ENCODE data around the gene ZBTB46. TPM values are rescaled to one million over a fixed set of nuclear protein-coding genes. Genes with fewer than 3 reads are reported as not detected.

ZBTB46 gene
- total and polyA plus RNA-seq, 2 experiments from 2014 or later: 2.0 to 4.0 TPM

- Histone ChIP-seq H3K4me2 (no peak overlapping the region), H3K36me3 (replicated peaks; ENCODE audit: insufficient read depth, low read depth) (no peaks in the 10 kb centered on the region), H2AFZ (no peak overlapping the region), H3K4me3 (no peak overlapping the region), H3K27me3 (no peaks in the 10 kb centered on the region), H3K9me3 (ENCODE audit: low read depth) (no peaks in the 10 kb centered on the region), H3K9me2 (replicated peaks; ENCODE audit: insufficient read depth) (no peaks in the 10 kb centered on the region), H3K79me2 (no peaks in the 10 kb centered on the region), H3K4me1 (ENCODE audit: insufficient read depth) (no peaks in the 10 kb centered on the region), H3K27ac (no peak overlapping the region), H4K20me1 (ENCODE audit: insufficient read depth, poor library complexity, severe bottlenecking) (no peaks in the 10 kb centered on the region)
- 95% methylated on average over 16 of the region's 16 CpGs for WGBS (ENCODE audit: low lambda C conversion rate, missing lambda C conversion rate)
- no peak for DNase-seq (ENCODE audit: low spot score)
- TF ChIP-seq CTCF (IDR thresholded peaks at IDR 0.05; ENCODE audit: poor library complexity): no peak
- no peak for TF ChIP-seq EZH2 (IDR thresholded peaks at IDR 0.05; ENCODE audit: borderline replicate concordance)
- no peak for TF ChIP-seq EZH2phosphoT487 (IDR thresholded peaks at IDR 0.05; ENCODE audit: low read depth, severe bottlenecking, unreplicated experiment)
Observed at GRCh38 chr20:63787749-63788148, 43.3 kb downstream of the ZBTB46 start.

GRCh38 chr20:63787302-63787701 lies 43.8 kb downstream of the ZBTB46 start:
- Histone ChIP-seq H3K79me2 (no peaks in the 10 kb centered on the region), H2AFZ (no peak overlapping the region), H3K9me3 (ENCODE audit: low read depth) (no peaks in the 10 kb centered on the region), H3K9me2 (replicated peaks; ENCODE audit: insufficient read depth) (no peaks in the 10 kb centered on the region), H3K27ac (no peak overlapping the region), H4K20me1 (ENCODE audit: insufficient read depth, poor library complexity, severe bottlenecking) (no peaks in the 10 kb centered on the region), H3K4me2 (no peak overlapping the region), H3K27me3 (no peaks in the 10 kb centered on the region), H3K36me3 (replicated peaks; ENCODE audit: insufficient read depth, low read depth) (no peaks in the 10 kb centered on the region), H3K4me1 (ENCODE audit: insufficient read depth) (no peaks in the 10 kb centered on the region), H3K4me3 (no peak overlapping the region)
- TF ChIP-seq EZH2phosphoT487 (IDR thresholded peaks at IDR 0.05; ENCODE audit: low read depth, severe bottlenecking, unreplicated experiment) (no peak), CTCF (IDR thresholded peaks at IDR 0.05; ENCODE audit: poor library complexity) (no peak), EZH2 (IDR thresholded peaks at IDR 0.05; ENCODE audit: borderline replicate concordance) (no peak)
- 94% methylated on average over 11 of the region's 11 CpGs for WGBS (ENCODE audit: low lambda C conversion rate, missing lambda C conversion rate)
- no peak for DNase-seq (ENCODE audit: low spot score)

DNA sequence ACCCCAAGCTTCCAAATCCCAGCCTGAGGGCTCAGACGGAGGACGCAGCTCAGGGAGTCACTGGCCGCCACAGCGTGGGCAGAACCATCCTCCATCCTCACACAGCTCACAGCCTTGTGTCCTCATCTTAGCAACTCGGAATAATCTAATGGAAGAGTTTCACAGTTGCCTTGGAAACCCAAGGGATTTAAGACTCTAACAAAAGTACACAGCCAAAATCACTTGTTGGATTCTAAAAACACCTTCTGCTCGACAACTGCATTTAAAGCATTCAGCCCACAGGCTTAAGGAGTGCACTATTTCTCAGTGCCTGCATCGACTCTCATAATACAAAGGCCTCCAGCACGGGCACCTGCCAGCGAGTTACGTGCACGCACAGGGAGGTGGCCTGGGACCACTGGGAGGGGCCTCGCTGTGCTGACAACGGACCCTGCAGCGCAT lies 45.4 kb downstream of the ZBTB46 start:
- no peak overlapping the region for H3K4me3 ChIP-seq
- WGBS (ENCODE audit: low lambda C conversion rate, missing lambda C conversion rate): 81% methylated on average over 14 of the region's 14 CpGs
- H3K4me2 ChIP-seq: no peak overlapping the region
- no peaks in the 10 kb centered on the region for H3K9me3 ChIP-seq (ENCODE audit: low read depth)
- no peak for DNase-seq (ENCODE audit: low spot score)
- no peaks in the 10 kb centered on the region for H3K36me3 ChIP-seq (replicated peaks; ENCODE audit: insufficient read depth, low read depth)
- H3K79me2 ChIP-seq: no peaks in the 10 kb centered on the region
- TF ChIP-seq EZH2 (IDR thresholded peaks at IDR 0.05; ENCODE audit: borderline replicate concordance) (no peak), CTCF (IDR thresholded peaks at IDR 0.05; ENCODE audit: poor library complexity) (no peak), EZH2phosphoT487 (IDR thresholded peaks at IDR 0.05; ENCODE audit: low read depth, severe bottlenecking, unreplicated experiment) (no peak)
- no peaks in the 10 kb centered on the region for H3K27me3 ChIP-seq
- no peak overlapping the region for H3K27ac ChIP-seq
- no peaks in the 10 kb centered on the region for H3K9me2 ChIP-seq (replicated peaks; ENCODE audit: insufficient read depth)
- no peaks in the 10 kb centered on the region for H4K20me1 ChIP-seq (ENCODE audit: insufficient read depth, poor library complexity, severe bottlenecking)
- no peak overlapping the region for H2AFZ ChIP-seq
- no peaks in the 10 kb centered on the region for H3K4me1 ChIP-seq (ENCODE audit: insufficient read depth)

DNA sequence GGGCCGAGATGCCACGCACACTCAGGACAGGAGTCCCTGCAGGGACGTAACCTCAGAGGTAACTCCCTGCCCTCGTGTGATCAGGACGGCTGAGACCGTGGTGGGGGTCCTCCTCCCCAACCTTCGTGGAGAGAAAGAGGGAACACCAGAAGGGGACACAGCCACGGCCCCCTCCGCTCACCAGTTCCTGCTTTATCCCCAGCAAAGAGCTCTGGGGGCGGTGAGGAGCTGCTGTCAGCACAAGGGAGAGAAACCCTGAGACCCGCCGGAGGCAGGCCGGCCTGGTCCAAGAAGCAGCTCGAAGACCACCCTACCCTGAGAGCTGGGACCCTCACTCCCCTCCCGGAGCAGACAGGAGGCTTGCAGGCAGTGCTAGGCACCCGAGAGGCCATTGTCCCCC lies 47.1 kb downstream of the ZBTB46 start:
- Histone ChIP-seq H2AFZ (no peak overlapping the region), H3K9me3 (ENCODE audit: low read depth) (no peaks in the 10 kb centered on the region), H3K79me2 (no peaks in the 10 kb centered on the region), H4K20me1 (ENCODE audit: insufficient read depth, poor library complexity, severe bottlenecking) (no peaks in the 10 kb centered on the region), H3K4me3 (no peak overlapping the region), H3K27me3 (no peaks in the 10 kb centered on the region), H3K4me2 (no peak overlapping the region), H3K9me2 (replicated peaks; ENCODE audit: insufficient read depth) (no peaks in the 10 kb centered on the region), H3K4me1 (ENCODE audit: insufficient read depth) (no peaks in the 10 kb centered on the region), H3K36me3 (replicated peaks; ENCODE audit: insufficient read depth, low read depth) (no peaks in the 10 kb centered on the region), H3K27ac (no peak overlapping the region)
- WGBS (ENCODE audit: low lambda C conversion rate, missing lambda C conversion rate): 93% methylated on average over 16 of the region's 16 CpGs
- TF ChIP-seq EZH2phosphoT487 (IDR thresholded peaks at IDR 0.05; ENCODE audit: low read depth, severe bottlenecking, unreplicated experiment) (no peak), EZH2 (IDR thresholded peaks at IDR 0.05; ENCODE audit: borderline replicate concordance) (no peak), CTCF (IDR thresholded peaks at IDR 0.05; ENCODE audit: poor library complexity) (no peak)
- no peak for DNase-seq (ENCODE audit: low spot score)

Data from hepatocyte (in vitro differentiated cells).